Muscle of leg (tissue), 9 donors: ENCODE measurements around the gene MS4A18. TPM values are rescaled to one million over a fixed set of nuclear protein-coding genes. Genes with fewer than 3 reads are reported as not detected.

Experiments
- polyA plus RNA-seq, 8 donors: library from polyadenylated mRNA; unstranded; fragments of 120-200 nt; gene quantifications; one replicate each; pipeline versions ENCODE4 v1.2.1 to v1.2.3, GENCODE V29; 2013; ENCODE audit warnings: inconsistent platforms in 1 of 8, low replicate concordance in 1 of 8; ENCODE audit not compliant: insufficient read length in 8 of 8, insufficient read depth in 1 of 8
- total RNA-seq: library from RNA; stranded (reverse); fragments of 120-200 nt; gene quantifications from one replicate; pipeline ENCODE4 v1.2.4, GENCODE V29; 2013

MS4A18 gene
- total and polyA plus RNA-seq, 9 donors = not detected

Other genes starting within 250 kb of the MS4A18 start
- not detected for gene MS4A12, start 231.9 kb upstream of the MS4A18 start, total RNA-seq
- not detected for gene MS4A12, start 231.9 kb upstream of the MS4A18 start, polyA plus RNA-seq
- not detected for gene MS4A13, start 209.3 kb upstream of the MS4A18 start, total RNA-seq
- not detected for gene MS4A13, start 209.3 kb upstream of the MS4A18 start, polyA plus RNA-seq
- 2.5 TPM for gene MS4A8, start 25.1 kb upstream of the MS4A18 start, total RNA-seq
- 10 to 100 TPM in 1 of 8 donors, 1 to 10 TPM in 7; 2.3 to 10.5 (median 6.9) TPM for gene MS4A8, start 25.1 kb upstream of the MS4A18 start, polyA plus RNA-seq
- gene MS4A15, start 32.1 kb downstream of the MS4A18 start, total RNA-seq = not detected
- gene MS4A15, start 32.1 kb downstream of the MS4A18 start, polyA plus RNA-seq = under 1 TPM in 1 of 8 donors, not detected in 7; 0.23 TPM
- not detected for gene MS4A10, start 60.6 kb downstream of the MS4A18 start, total RNA-seq
- under 1 TPM in 2 of 8 donors, not detected in 6; 0.09 to 0.11 TPM for gene MS4A10, start 60.6 kb downstream of the MS4A18 start, polyA plus RNA-seq
- gene CCDC86, start 117.4 kb downstream of the MS4A18 start, total RNA-seq = 7.4 TPM
- 10 to 100 TPM; 18.1 to 22.7 (median 20.1) TPM for gene CCDC86, start 117.4 kb downstream of the MS4A18 start, polyA plus RNA-seq
- gene PTGDR2, start 131.2 kb downstream of the MS4A18 start, total RNA-seq = 0.62 TPM
- gene PTGDR2, start 131.2 kb downstream of the MS4A18 start, polyA plus RNA-seq = 1 to 10 TPM in 1 of 8 donors, under 1 TPM in 7; 0.48 to 1.0 (median 0.76) TPM
- gene ZP1, start 142.8 kb downstream of the MS4A18 start, total RNA-seq = not detected
- under 1 TPM in 2 of 8 donors, not detected in 6; 0.07 to 0.13 TPM for gene ZP1, start 142.8 kb downstream of the MS4A18 start, polyA plus RNA-seq
- 32.6 TPM for gene PRPF19, start 181.9 kb downstream of the MS4A18 start, total RNA-seq
- 10 to 100 TPM; 61.8 to 94.5 (median 73.8) TPM for gene PRPF19, start 181.9 kb downstream of the MS4A18 start, polyA plus RNA-seq
- gene TMEM109, start 189.4 kb downstream of the MS4A18 start, total RNA-seq = 33.3 TPM
- gene TMEM109, start 189.4 kb downstream of the MS4A18 start, polyA plus RNA-seq = 100 to 1,000 TPM in 5 of 8 donors, 10 to 100 TPM in 3; 92.3 to 118 (median 110) TPM
- 36.8 TPM for gene TMEM132A, start 199.7 kb downstream of the MS4A18 start, total RNA-seq
- gene TMEM132A, start 199.7 kb downstream of the MS4A18 start, polyA plus RNA-seq = 10 to 100 TPM; 28.9 to 59.2 (median 44.0) TPM
- gene SLC15A3, start 227.5 kb downstream of the MS4A18 start, total RNA-seq = 12.7 TPM
- gene SLC15A3, start 227.5 kb downstream of the MS4A18 start, polyA plus RNA-seq = 10 to 100 TPM; 12.3 to 26.9 (median 23.3) TPM
- 0.18 TPM for gene CD6, start 247.0 kb downstream of the MS4A18 start, total RNA-seq
- gene CD6, start 247.0 kb downstream of the MS4A18 start, polyA plus RNA-seq = 1 to 10 TPM in 2 of 8 donors, under 1 TPM in 6; 0.32 to 2.0 (median 0.77) TPM